CD4-positive, CD25-positive, alpha-beta regulatory T cell (primary cell): ENCODE results near the gene TUG1. TPM values are rescaled to one million over a fixed set of nuclear protein-coding genes. Genes with fewer than 3 reads are reported as not detected.

Experiments used
- ATAC-seq, 2 donors: fragments of 150-1000 bp; cut with Tn5 transposase; one replicate each; pipeline ENCODE4 v1.10.0; 2021; ENCODE audit warnings: low read depth in 2 of 2, moderate number of reproducible peaks in 2 of 2, moderate library complexity in 1 of 2
- DNase-seq, 3 donors: peaks; one replicate each; pipeline versions ENCODE4 v3.0.0 to v3.0.0-alpha.2; 2012 to 2022; ENCODE audit warnings: mixed read lengths in 1 of 3
- H3K27ac ChIP-seq: one replicate; pipeline ENCODE4 v1.7.0; 2013; ENCODE audit warnings: mild to moderate bottlenecking, low read length; ENCODE audit not compliant: insufficient read depth, poor library complexity, severe bottlenecking
- H3K27me3 ChIP-seq: one replicate; pipeline ENCODE4 v1.7.0; 2013; ENCODE audit warnings: low read length; ENCODE audit not compliant: control insufficient read depth, insufficient read depth
- H3K36me3 ChIP-seq: one replicate; pipeline ENCODE4 v1.7.0; 2013; ENCODE audit warnings: mild to moderate bottlenecking, low read length, moderate library complexity; ENCODE audit not compliant: control insufficient read depth, insufficient read depth
- H3K4me1 ChIP-seq: 2 replicates; pipeline ENCODE4 v1.7.0; 2013; ENCODE audit warnings: mild to moderate bottlenecking, low read length; ENCODE audit not compliant: insufficient read depth, control insufficient read depth, poor library complexity, severe bottlenecking
- H3K4me3 ChIP-seq: one replicate; pipeline ENCODE4 v1.7.0; 2013; ENCODE audit warnings: low read depth, mild to moderate bottlenecking, low read length, moderate library complexity
- H3K9me3 ChIP-seq, 2 experiments: 1 replicate in 1 of 2; 2 replicates in 1 of 2; pipeline ENCODE4 v1.7.0; 2013; ENCODE audit warnings: low read length in 2 of 2, mild to moderate bottlenecking in 1 of 2, moderate library complexity in 1 of 2; ENCODE audit not compliant: control insufficient read depth in 2 of 2
- H3K27ac Mint-ChIP-seq, 3 donors: one replicate each; pipeline ENCODE4 v1.8.0; 2020 to 2022; ENCODE audit warnings: mild to moderate bottlenecking in 3 of 3, mixed read lengths in 3 of 3, moderate library complexity in 2 of 3
- H3K27me3 Mint-ChIP-seq: one replicate; pipeline ENCODE4 v1.8.0; 2022; ENCODE audit warnings: mild to moderate bottlenecking, mixed read lengths
- H3K36me3 Mint-ChIP-seq: one replicate; pipeline ENCODE4 v1.8.0; 2020; ENCODE audit warnings: mixed read lengths
- H3K4me1 Mint-ChIP-seq, 4 donors: one replicate each; pipeline ENCODE4 v1.8.0; 2020 to 2022; ENCODE audit warnings: mixed read lengths in 4 of 4, mild to moderate bottlenecking in 1 of 4
- H3K4me3 Mint-ChIP-seq, 4 donors: one replicate each; pipeline ENCODE4 v1.8.0; 2020 to 2022; ENCODE audit warnings: mild to moderate bottlenecking in 4 of 4, mixed read lengths in 4 of 4, moderate library complexity in 3 of 4
- H3K9me3 Mint-ChIP-seq, 7 donors: one replicate each; pipeline ENCODE4 v1.8.0; 2020 to 2022; ENCODE audit warnings: mixed read lengths in 7 of 7, mild to moderate bottlenecking in 3 of 7, moderate library complexity in 2 of 7
- polyA plus RNA-seq, 4 donors: library from polyadenylated mRNA; unstranded; fragments of 300-500 nt; fragmentation: Illumina TruSeq; gene quantifications; one replicate each; pipeline ENCODE4 v1.2.3, GENCODE V29; 2021
- total RNA-seq: library from RNA; stranded (reverse); gene quantifications from one replicate; pipeline ENCODE4 v1.2.3, GENCODE V29; 2022

TUG1 gene
- total and polyA plus RNA-seq, 5 donors from 2014 or later = 18.2 to 90.9 (median 21.9) TPM

GRCh38 chr22:30969532-30970355 lies 679 bp downstream of the TUG1 start:
- Mint-ChIP-seq H3K36me3 (peaks cover 48% of the 10 kb centered on the region), H3K4me1 (peaks cover 18 to 64% (median 40%) of the 10 kb centered on the region in 4 donors), H3K4me3 (peak overlapping the region; percentile 88 to 98 (median 92)), H3K9me3 (peaks cover 0 to 57% (median 24%) of the 10 kb centered on the region in 7 donors), H3K27me3 (peaks cover 7% of the 10 kb centered on the region), H3K27ac (peak overlapping the region; percentile 87 to 98 (median 88))
- Histone ChIP-seq H3K36me3 (peaks cover 33% of the 10 kb centered on the region), H3K27me3 (no peaks in the 10 kb centered on the region), H3K4me3 (peak overlapping the region; percentile 89), H3K27ac (peak overlapping the region; percentile 90), H3K4me1 (peaks cover 26% of the 10 kb centered on the region), H3K9me3 (peaks cover 42 to 53% of the 10 kb centered on the region in 2 experiments)
- peak; percentile 32 to 67 (median 43) for DNase-seq
- peak; percentile 1 to 2 for ATAC-seq

DNA sequence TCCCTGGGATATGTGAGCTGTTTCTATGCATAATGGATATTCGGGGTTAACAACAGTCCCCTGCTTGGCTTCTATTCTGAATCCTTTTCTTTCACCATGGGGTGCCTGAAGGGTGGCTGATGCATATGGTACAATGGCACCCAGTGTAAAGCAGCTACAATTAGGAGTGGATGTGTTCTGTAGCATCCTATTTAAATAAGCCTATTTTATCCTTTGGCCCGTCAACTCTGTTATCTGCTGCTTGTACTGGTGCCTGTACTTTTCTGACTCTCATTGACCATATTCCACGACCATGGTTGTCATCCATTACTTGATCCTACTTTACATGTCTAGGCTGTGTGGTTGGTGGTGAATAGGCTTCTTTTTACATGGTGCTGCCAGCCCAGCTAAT lies 1.3 kb downstream of the TUG1 start:
- no peaks in the 10 kb centered on the region for H3K27me3 ChIP-seq
- Mint-ChIP-seq H3K36me3 (peaks cover 48% of the 10 kb centered on the region), H3K4me1 (peaks cover 12 to 61% (median 35%) of the 10 kb centered on the region in 4 donors), H3K4me3 (peak overlapping the region; percentile 88 to 98 (median 92)), H3K27me3 (peaks cover 7% of the 10 kb centered on the region), H3K9me3 (peaks cover 0 to 60% (median 24%) of the 10 kb centered on the region in 7 donors), H3K27ac (peak overlapping the region; percentile 84 to 88 (median 87))
- ATAC-seq = no peak
- H3K4me3 ChIP-seq = peak overlapping the region; percentile 89
- peaks cover 48 to 59% of the 10 kb centered on the region in 2 experiments for H3K9me3 ChIP-seq
- H3K4me1 ChIP-seq = peaks cover 26% of the 10 kb centered on the region
- peaks cover 39% of the 10 kb centered on the region for H3K36me3 ChIP-seq
- H3K27ac ChIP-seq = peak overlapping the region; percentile 90
- DNase-seq = no peak

GRCh38 chr22:30978304-30978962 lies 9.4 kb downstream of the TUG1 start:
- Mint-ChIP-seq H3K4me3 (no peak overlapping the region), H3K27ac (peak overlapping the region in 1 of 3 donors; percentile 84), H3K9me3 (peaks cover 1 to 87% (median 39%) of the 10 kb centered on the region in 7 donors)

DNA sequence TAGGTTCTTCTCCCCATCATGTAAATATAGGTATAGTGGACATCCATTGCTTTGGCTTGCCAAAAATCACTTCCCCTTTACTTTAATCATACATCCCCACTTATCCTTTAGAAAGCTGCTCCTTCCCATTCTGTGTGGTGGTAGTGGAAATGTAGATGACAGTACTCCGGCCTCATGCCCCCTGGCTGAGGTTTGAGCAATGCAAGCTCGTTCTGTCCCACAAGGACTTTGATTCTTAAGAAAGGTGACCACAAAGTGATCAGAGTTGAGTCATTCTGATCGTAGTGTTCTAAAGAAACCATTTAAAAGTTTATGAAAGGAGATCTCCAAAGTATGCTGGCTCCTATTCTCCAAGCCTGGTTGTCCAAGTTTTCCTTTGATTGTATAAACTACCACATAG lies 10.9 kb downstream of the TUG1 start:
- H3K9me3 Mint-ChIP-seq = peaks cover 1 to 88% (median 46%) of the 10 kb centered on the region in 7 donors
- peaks cover 0 to 5% (median 2%) of the 10 kb centered on the region in 4 donors for H3K4me1 Mint-ChIP-seq
- Histone ChIP-seq H3K4me1 (no peaks in the 10 kb centered on the region), H3K9me3 (peaks cover 83 to 95% of the 10 kb centered on the region in 2 experiments), H3K36me3 (peaks cover 5% of the 10 kb centered on the region), H3K27ac (no peak overlapping the region), H3K27me3 (no peaks in the 10 kb centered on the region), H3K4me3 (no peak overlapping the region)
- peaks cover 6% of the 10 kb centered on the region for H3K36me3 Mint-ChIP-seq
- no peak for DNase-seq
- no peak for ATAC-seq
- H3K27ac Mint-ChIP-seq = peak overlapping the region in 1 of 3 donors; percentile 44
- H3K27me3 Mint-ChIP-seq = no peaks in the 10 kb centered on the region
- no peak overlapping the region for H3K4me3 Mint-ChIP-seq

More at GRCh38 chr22:30978304-30978962, 9.4 kb downstream of the TUG1 start:
- DNase-seq (no peak), ATAC-seq (no peak)
- Histone ChIP-seq H3K27me3 (no peaks in the 10 kb centered on the region), H3K36me3 (peaks cover 16% of the 10 kb centered on the region), H3K4me1 (no peaks in the 10 kb centered on the region), H3K4me3 (no peak overlapping the region), H3K9me3 (peaks cover 89 to 95% of the 10 kb centered on the region in 2 experiments), H3K27ac (no peak overlapping the region)
- Mint-ChIP-seq H3K27me3 (no peaks in the 10 kb centered on the region), H3K36me3 (peaks cover 17% of the 10 kb centered on the region), H3K4me1 (peaks cover 0 to 9% (median 2%) of the 10 kb centered on the region in 4 donors)

- Histone ChIP-seq H3K27me3 (no peaks in the 10 kb centered on the region), H3K4me3 (no peak overlapping the region), H3K36me3 (no peaks in the 10 kb centered on the region), H3K9me3 (peaks cover 64 to 89% of the 10 kb centered on the region in 2 experiments), H3K27ac (no peak overlapping the region), H3K4me1 (no peaks in the 10 kb centered on the region)
- DNase-seq (no peak), ATAC-seq (no peak)
- Mint-ChIP-seq H3K4me1 (peaks cover 0 to 4% (median 0%) of the 10 kb centered on the region in 4 donors), H3K36me3 (no peaks in the 10 kb centered on the region), H3K27me3 (peaks cover 2% of the 10 kb centered on the region), H3K27ac (no peak overlapping the region), H3K9me3 (peaks cover 0 to 76% (median 39%) of the 10 kb centered on the region in 7 donors), H3K4me3 (no peak overlapping the region)
Observed at GRCh38 chr22:30982512-30982911, 13.4 kb downstream of the TUG1 start.

GRCh38 chr22:30984317-30984716 lies 15.3 kb downstream of the TUG1 start:
- no peak for DNase-seq
- H3K9me3 Mint-ChIP-seq = peaks cover 3 to 67% (median 39%) of the 10 kb centered on the region in 7 donors
- no peaks in the 10 kb centered on the region for H3K4me1 ChIP-seq

GRCh38 chr22:30985561-30986208 lies 16.6 kb downstream of the TUG1 start:
- no peaks in the 10 kb centered on the region for H3K4me1 ChIP-seq
- H3K9me3 ChIP-seq = peaks cover 44 to 89% of the 10 kb centered on the region in 2 experiments
- H3K27me3 ChIP-seq = no peaks in the 10 kb centered on the region
- no peak for DNase-seq
- H3K36me3 ChIP-seq = no peaks in the 10 kb centered on the region
- H3K4me1 Mint-ChIP-seq = no peaks in the 10 kb centered on the region
- H3K27ac Mint-ChIP-seq = no peak overlapping the region
- peaks cover 9% of the 10 kb centered on the region for H3K27me3 Mint-ChIP-seq
- H3K36me3 Mint-ChIP-seq = peaks cover 4% of the 10 kb centered on the region
- H3K4me3 ChIP-seq = no peak overlapping the region
- no peak overlapping the region for H3K4me3 Mint-ChIP-seq
- ATAC-seq = no peak
- H3K27ac ChIP-seq = no peak overlapping the region
- peaks cover 3 to 63% (median 38%) of the 10 kb centered on the region in 7 donors for H3K9me3 Mint-ChIP-seq

More at GRCh38 chr22:30984317-30984716, 15.3 kb downstream of the TUG1 start:
- no peaks in the 10 kb centered on the region for H3K36me3 ChIP-seq
- Mint-ChIP-seq H3K4me1 (no peaks in the 10 kb centered on the region), H3K27ac (no peak overlapping the region), H3K36me3 (no peaks in the 10 kb centered on the region), H3K4me3 (no peak overlapping the region), H3K27me3 (peaks cover 4% of the 10 kb centered on the region)
- no peak overlapping the region for H3K4me3 ChIP-seq
- H3K27me3 ChIP-seq = no peaks in the 10 kb centered on the region
- no peak overlapping the region for H3K27ac ChIP-seq
- no peak for ATAC-seq
- H3K9me3 ChIP-seq = peaks cover 52 to 91% of the 10 kb centered on the region in 2 experiments
